Type B pancreatic cell (in vitro differentiated cells): ENCODE results near the gene PTPRF. TPM values are rescaled to one million over a fixed set of nuclear protein-coding genes. Genes with fewer than 3 reads are reported as not detected.

Experiments
- DNase-seq: peaks from one replicate; pipeline ENCODE4 v3.0.0; 2021; ENCODE audit warnings: mixed read lengths; ENCODE audit not compliant: unreplicated experiment; ENCODE audit errors: extremely low spot score
- H3K27ac Mint-ChIP-seq: 2 replicates; pipeline ENCODE4 v1.8.0; 2021; ENCODE audit warnings: mild to moderate bottlenecking, mixed read lengths
- H3K27me3 Mint-ChIP-seq: 2 replicates; pipeline ENCODE4 v1.8.0; 2021; ENCODE audit warnings: mixed read lengths
- H3K36me3 Mint-ChIP-seq: 2 replicates; pipeline ENCODE4 v1.8.0; 2021; ENCODE audit warnings: mixed read lengths
- H3K4me1 Mint-ChIP-seq: one replicate; pipeline ENCODE4 v1.8.0; 2021; ENCODE audit warnings: mixed read lengths; ENCODE audit not compliant: unreplicated experiment
- H3K4me3 Mint-ChIP-seq: 2 replicates; pipeline ENCODE4 v1.8.0; 2021; ENCODE audit warnings: mild to moderate bottlenecking, mixed read lengths
- H3K9me3 Mint-ChIP-seq: 2 replicates; pipeline ENCODE4 v1.8.0; 2021; ENCODE audit warnings: mixed read lengths
- CTCF ChIP-seq: fragments of 200-600 bp; sonication (generic); conservative IDR thresholded peaks from 2 replicates; pipeline ENCODE4 v1.5.0; 2021; ENCODE audit warnings: antibody characterized with exemption, mild to moderate bottlenecking
- total RNA-seq: library from RNA; stranded (reverse); gene quantifications from 2 replicates; pipeline ENCODE4 v1.2.1, GENCODE V29; 2021; ENCODE audit warnings: low replicate concordance

PTPRF gene
- total RNA-seq, 1 donor from 2014 or later = 260 TPM

- H3K27me3 Mint-ChIP-seq = no peaks in the 10 kb centered on the region
- H3K4me1 Mint-ChIP-seq = peaks cover 7% of the 10 kb centered on the region
- H3K36me3 Mint-ChIP-seq = peaks cover 14% of the 10 kb centered on the region
- TF ChIP-seq CTCF = no peak
- peak overlapping the region; percentile 61 for H3K4me3 Mint-ChIP-seq
- no peaks in the 10 kb centered on the region for H3K9me3 Mint-ChIP-seq
- no peak overlapping the region for H3K27ac Mint-ChIP-seq
- no peak for DNase-seq
These were observed 27.1 kb downstream of the PTPRF start for GRCh38 chr1:43557744-43558245.

- no peak for DNase-seq
- no peak overlapping the region for H3K27ac Mint-ChIP-seq
These were observed 27.7 kb downstream of the PTPRF start for GRCh38 chr1:43558346-43558841.

GRCh38 chr1:43559714-43560113, 29.0 kb downstream of the PTPRF start:
- H3K27me3 Mint-ChIP-seq = no peaks in the 10 kb centered on the region
- H3K27ac Mint-ChIP-seq = no peak overlapping the region
- no peak for TF ChIP-seq CTCF
- H3K4me1 Mint-ChIP-seq = peaks cover 25% of the 10 kb centered on the region
- peaks cover 5% of the 10 kb centered on the region for H3K36me3 Mint-ChIP-seq
- no peak overlapping the region for H3K4me3 Mint-ChIP-seq
- no peaks in the 10 kb centered on the region for H3K9me3 Mint-ChIP-seq
- no peak for DNase-seq

More at GRCh38 chr1:43558346-43558841, 27.7 kb downstream of the PTPRF start:
- no peaks in the 10 kb centered on the region for H3K9me3 Mint-ChIP-seq
- peaks cover 11% of the 10 kb centered on the region for H3K4me1 Mint-ChIP-seq
- H3K36me3 Mint-ChIP-seq = peaks cover 14% of the 10 kb centered on the region
- TF ChIP-seq CTCF = no peak
- no peak overlapping the region for H3K4me3 Mint-ChIP-seq
- no peaks in the 10 kb centered on the region for H3K27me3 Mint-ChIP-seq

GRCh38 chr1:43560286-43560685, 29.6 kb downstream of the PTPRF start:
- no peak overlapping the region for H3K4me3 Mint-ChIP-seq

GRCh38 chr1:43563876-43564539, 33.3 kb downstream of the PTPRF start:
- peak overlapping the region; percentile 70 for H3K4me3 Mint-ChIP-seq
- no peaks in the 10 kb centered on the region for H3K9me3 Mint-ChIP-seq
- H3K27ac Mint-ChIP-seq = peak overlapping the region; percentile 89
- DNase-seq = no peak
- H3K36me3 Mint-ChIP-seq = peaks cover 3% of the 10 kb centered on the region
- H3K27me3 Mint-ChIP-seq = no peaks in the 10 kb centered on the region
- H3K4me1 Mint-ChIP-seq = peaks cover 37% of the 10 kb centered on the region
- no peak for TF ChIP-seq CTCF

More at GRCh38 chr1:43560286-43560685, 29.6 kb downstream of the PTPRF start:
- H3K9me3 Mint-ChIP-seq = no peaks in the 10 kb centered on the region
- peaks cover 30% of the 10 kb centered on the region for H3K4me1 Mint-ChIP-seq
- DNase-seq = no peak
- H3K27ac Mint-ChIP-seq = no peak overlapping the region
- H3K27me3 Mint-ChIP-seq = no peaks in the 10 kb centered on the region
- H3K36me3 Mint-ChIP-seq = peaks cover 5% of the 10 kb centered on the region
- no peak for TF ChIP-seq CTCF
